Ascending aorta (tissue), 2 donors: ENCODE data around the gene IL3RA. TPM values are rescaled to one million over a fixed set of nuclear protein-coding genes. Genes with fewer than 3 reads are reported as not detected.

Experiments used
- DNase-seq, 2 donors: peaks; one replicate each; pipeline ENCODE4 v3.0.0-alpha.2; 2019; ENCODE audit warnings: low spot score in 2 of 2
- H3K27ac ChIP-seq, 2 donors: fragments of 200-600 bp; sonication (generic); one replicate each; pipeline ENCODE4 v1.5.1; 2016 to 2017; ENCODE audit warnings: mild to moderate bottlenecking in 1 of 2
- H3K27me3 ChIP-seq: fragments of 200-600 bp; sonication (generic); one replicate; pipeline ENCODE4 v1.5.1; 2017
- H3K36me3 ChIP-seq, 2 donors: fragments of 200-600 bp; sonication (generic); one replicate each; pipeline ENCODE4 v1.5.1; 2016
- H3K4me1 ChIP-seq, 2 donors: fragments of 200-600 bp; sonication (generic); one replicate each; pipeline ENCODE4 v1.5.1; 2016 to 2017; ENCODE audit warnings: mild to moderate bottlenecking in 1 of 2
- H3K4me3 ChIP-seq, 2 donors: fragments of 200-600 bp; sonication (generic); one replicate each; pipeline ENCODE4 v1.5.1; 2016 to 2017; ENCODE audit warnings: mild to moderate bottlenecking in 1 of 2
- H3K9me3 ChIP-seq, 2 donors: fragments of 200-600 bp; sonication (generic); one replicate each; pipeline ENCODE4 v1.5.1; 2016
- intact Hi-C: fragments of 100-400 bp; cut with DNase I; formaldehyde crosslinking; loops from one replicate; pipeline ENCODE4 v1.15.1; 2023
- total RNA-seq: library from RNA; depleted of rRNA; stranded (reverse); fragments of >200 nt; gene quantifications from one replicate; pipeline ENCODE4 v1.1.0, GENCODE V29; 2016
- TF ChIP-seq, protein P1 (sequence below), 3 experiments: fragments of 200-600 bp in 2 of 3; fragments of 450-650 bp in 1 of 3; sonication (generic) in 2 of 3; IDR thresholded peaks; one replicate each; pipeline ENCODE4 v1.5.1; 2016 to 2019; ENCODE audit warnings: antibody characterized with exemption in 3 of 3, mild to moderate bottlenecking in 1 of 3, moderate library complexity in 1 of 3

IL3RA gene
- total RNA-seq, 1 donor from 2014 or later, result 71.9 TPM

DNA sequence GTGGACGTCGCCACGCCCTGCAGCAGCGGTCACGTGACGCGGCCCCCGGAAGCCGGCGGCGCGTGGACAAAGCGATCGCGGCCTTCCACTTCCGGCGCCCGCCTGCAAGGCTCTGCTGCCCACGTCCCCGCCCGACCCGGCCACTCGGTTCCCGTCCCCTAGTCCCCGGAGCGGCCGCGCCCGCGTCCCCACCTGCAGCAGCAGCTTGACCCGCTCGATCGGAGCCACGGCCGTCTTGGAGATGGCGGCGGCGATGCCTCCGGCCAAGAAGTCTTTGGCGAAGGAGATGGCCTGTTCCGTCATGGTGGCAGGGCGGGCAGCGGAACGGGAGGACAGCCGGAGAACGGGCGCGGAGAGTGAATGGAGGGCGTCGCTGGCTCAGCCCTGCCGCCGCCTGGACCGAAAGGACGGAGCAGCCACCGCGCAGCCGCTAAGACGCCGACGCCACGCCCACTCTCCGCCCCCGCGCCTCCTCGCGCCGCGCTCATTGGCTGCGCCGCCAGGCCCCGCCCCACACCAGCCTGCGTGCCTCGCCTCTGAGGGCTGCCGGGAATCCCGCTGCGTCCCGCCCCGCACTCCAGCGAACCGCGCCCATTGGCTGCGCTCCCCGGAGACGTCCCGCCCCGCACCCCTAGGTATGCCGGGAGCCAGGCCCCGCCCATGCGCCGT, 55.3 kb downstream of the IL3RA start, which contains the start of gene SLC25A6:
TSS of gene SLC25A6 (minus strand) at position 407 of the 669 bp plus-strand sequence. CDS start at position 303, 104 bp downstream.
- peak; percentile 91 to 99 for DNase-seq
- intact Hi-C loops, result loop anchor here (1.0 to 10.0 kb wide), 9 partner anchors 61 to 1537 kb away; partner anchors contain the start of genes AKAP17A, ARSD, CD99 and GTPBP6
- no peaks in the 10 kb centered on the region for H3K27me3 ChIP-seq
- H3K9me3 ChIP-seq, result no peaks in the 10 kb centered on the region
- peaks cover 35 to 38% of the 10 kb centered on the region in 2 donors for H3K36me3 ChIP-seq
- TF ChIP-seq, protein P1, sequence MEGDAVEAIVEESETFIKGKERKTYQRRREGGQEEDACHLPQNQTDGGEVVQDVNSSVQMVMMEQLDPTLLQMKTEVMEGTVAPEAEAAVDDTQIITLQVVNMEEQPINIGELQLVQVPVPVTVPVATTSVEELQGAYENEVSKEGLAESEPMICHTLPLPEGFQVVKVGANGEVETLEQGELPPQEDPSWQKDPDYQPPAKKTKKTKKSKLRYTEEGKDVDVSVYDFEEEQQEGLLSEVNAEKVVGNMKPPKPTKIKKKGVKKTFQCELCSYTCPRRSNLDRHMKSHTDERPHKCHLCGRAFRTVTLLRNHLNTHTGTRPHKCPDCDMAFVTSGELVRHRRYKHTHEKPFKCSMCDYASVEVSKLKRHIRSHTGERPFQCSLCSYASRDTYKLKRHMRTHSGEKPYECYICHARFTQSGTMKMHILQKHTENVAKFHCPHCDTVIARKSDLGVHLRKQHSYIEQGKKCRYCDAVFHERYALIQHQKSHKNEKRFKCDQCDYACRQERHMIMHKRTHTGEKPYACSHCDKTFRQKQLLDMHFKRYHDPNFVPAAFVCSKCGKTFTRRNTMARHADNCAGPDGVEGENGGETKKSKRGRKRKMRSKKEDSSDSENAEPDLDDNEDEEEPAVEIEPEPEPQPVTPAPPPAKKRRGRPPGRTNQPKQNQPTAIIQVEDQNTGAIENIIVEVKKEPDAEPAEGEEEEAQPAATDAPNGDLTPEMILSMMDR (IDR thresholded peaks at IDR 0.05), result peak in 1 of 3 experiments; percentile 41
- peak within 1 kb of the TSS; percentile 98 to 99 for H3K27ac ChIP-seq
- peak within 1 kb of the TSS; percentile 99 to 100 for H3K4me3 ChIP-seq
- peaks cover 7 to 11% of the 10 kb centered on the region in 2 donors for H3K4me1 ChIP-seq

- no peak for DNase-seq
- Histone ChIP-seq H3K4me3 (peak overlapping the region; percentile 99 to 100), H3K27me3 (no peaks in the 10 kb centered on the region), H3K27ac (peak overlapping the region; percentile 98 to 99), H3K9me3 (no peaks in the 10 kb centered on the region), H3K36me3 (peaks cover 28 to 31% of the 10 kb centered on the region in 2 donors), H3K4me1 (peaks cover 7 to 11% of the 10 kb centered on the region in 2 donors)
- TF ChIP-seq, protein P1 (IDR thresholded peaks at IDR 0.05), result no peak
- intact Hi-C loops, result loop anchor here (1.0 to 10.0 kb wide), 9 partner anchors 61 to 1536 kb away; partner anchors contain the start of genes AKAP17A, ARSD, CD99 and GTPBP6
These were observed 55.9 kb downstream of the IL3RA start for GRCh38 chrX:1392376-1393068.

DNA sequence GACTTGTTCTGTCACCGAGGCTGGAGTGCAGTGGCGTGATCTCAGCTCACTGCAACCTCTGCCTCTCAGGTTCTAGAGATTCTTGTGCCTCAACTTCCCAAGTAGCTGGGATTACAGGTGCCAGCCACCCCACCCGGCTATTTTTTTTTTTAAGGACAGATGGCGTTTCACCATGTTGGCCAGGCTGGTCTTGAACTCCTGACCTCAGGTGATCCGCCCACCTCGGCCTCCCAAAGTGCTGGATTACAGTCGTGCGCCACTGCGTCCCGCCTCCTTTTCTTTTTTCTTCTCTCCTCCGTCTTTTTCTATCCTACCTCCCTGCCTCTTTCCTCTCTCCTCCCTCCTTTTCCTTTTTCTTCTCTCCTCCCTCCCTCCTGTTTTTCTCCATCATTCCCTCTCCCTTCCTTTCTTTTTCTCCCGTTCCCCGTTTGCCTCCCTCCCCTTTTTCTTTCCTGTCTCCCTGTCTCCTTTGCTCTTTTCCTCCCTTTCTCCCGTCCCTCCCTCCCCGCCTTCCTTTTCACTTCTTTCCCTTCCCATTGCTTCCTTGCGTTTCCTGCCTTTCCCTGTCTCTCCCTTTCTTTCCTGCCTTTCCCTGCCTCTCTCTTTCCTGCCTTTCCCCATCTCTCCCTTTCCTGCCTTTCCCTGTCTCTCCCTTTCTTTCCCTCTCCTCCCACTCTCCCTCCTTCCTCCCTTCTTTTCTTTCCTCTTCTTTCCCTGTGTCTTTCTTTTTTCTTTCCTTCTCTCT, 57.5 kb downstream of the IL3RA start:
- no peak overlapping the region for H3K4me3 ChIP-seq
- peaks cover 7 to 11% of the 10 kb centered on the region in 2 donors for H3K4me1 ChIP-seq
- TF ChIP-seq, protein P1 (IDR thresholded peaks at IDR 0.05), result no peak
- H3K27ac ChIP-seq, result peak overlapping the region in 1 of 2 donors; percentile 7
- no peaks in the 10 kb centered on the region for H3K9me3 ChIP-seq
- H3K27me3 ChIP-seq, result no peaks in the 10 kb centered on the region
- intact Hi-C loops, result loop anchor here (2.0 to 10.0 kb wide), 6 partner anchors 933 to 1535 kb away; partner anchors contain the start of genes ARSD, CD99 and PPP2R3B
- peaks cover 13 to 16% of the 10 kb centered on the region in 2 donors for H3K36me3 ChIP-seq
- no peak for DNase-seq

GRCh38 chrX:1394731-1395501, 58.3 kb downstream of the IL3RA start:
- Histone ChIP-seq H3K36me3 (peaks cover 5 to 7% of the 10 kb centered on the region in 2 donors), H3K9me3 (no peaks in the 10 kb centered on the region), H3K4me3 (no peak overlapping the region), H3K27ac (peak overlapping the region in 1 of 2 donors; percentile 7), H3K27me3 (no peaks in the 10 kb centered on the region), H3K4me1 (peaks cover 7 to 11% of the 10 kb centered on the region in 2 donors)
- TF ChIP-seq, protein P1 (IDR thresholded peaks at IDR 0.05), result no peak
- no peak for DNase-seq
- intact Hi-C loops, result loop anchor here (5.0 to 10.0 kb wide), 3 partner anchors 932 to 1297 kb away; partner anchors contain the start of gene CD99
